GM12875 (cell line): ENCODE measurements around the gene BICD1.
"Not testable (repeated sequence)": the region's sequence is repeated elsewhere in the genome, so short reads cannot be mapped to it uniquely, and the experiment has no call there.

Experiments
- H3K4me3 ChIP-seq: one replicate; pipeline ENCODE4 v1.5.1; 2011; ENCODE audit warnings: low read depth, low read length, control low read depth
- TF ChIP-seq, protein P1 (sequence below): IDR thresholded peaks from 2 replicates; pipeline ENCODE4 v1.5.1; 2011; ENCODE audit warnings: low read depth, mild to moderate bottlenecking, control low read depth, inconsistent platforms, low read length, moderate library complexity, borderline replicate concordance; ENCODE audit not compliant: insufficient read depth

The BICD1 gene

DNA sequence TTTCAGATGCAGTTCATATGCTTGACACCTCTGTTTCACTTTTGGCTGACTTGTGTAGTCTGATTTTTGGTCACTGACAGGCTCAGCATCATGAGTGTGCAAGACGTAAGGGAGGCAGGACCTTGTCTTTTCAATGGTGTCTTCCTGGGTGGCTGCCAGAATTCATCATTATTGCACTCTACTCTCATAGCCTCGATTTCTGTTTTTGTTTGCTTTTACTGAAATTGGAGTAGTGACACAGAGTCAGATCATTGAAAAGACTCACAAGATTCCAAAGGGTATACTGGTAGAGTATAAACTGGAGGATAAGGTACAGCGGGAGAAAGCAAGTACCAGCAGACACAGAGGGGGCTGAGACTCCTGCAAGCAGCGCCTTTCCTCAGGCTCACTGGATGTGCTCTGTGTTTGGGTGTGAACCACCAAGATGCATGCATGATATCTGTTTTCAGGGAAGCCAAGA, 166.4 kb downstream of the BICD1 start:
- peak overlapping the region; percentile 11 for H3K4me3 ChIP-seq

DNA sequence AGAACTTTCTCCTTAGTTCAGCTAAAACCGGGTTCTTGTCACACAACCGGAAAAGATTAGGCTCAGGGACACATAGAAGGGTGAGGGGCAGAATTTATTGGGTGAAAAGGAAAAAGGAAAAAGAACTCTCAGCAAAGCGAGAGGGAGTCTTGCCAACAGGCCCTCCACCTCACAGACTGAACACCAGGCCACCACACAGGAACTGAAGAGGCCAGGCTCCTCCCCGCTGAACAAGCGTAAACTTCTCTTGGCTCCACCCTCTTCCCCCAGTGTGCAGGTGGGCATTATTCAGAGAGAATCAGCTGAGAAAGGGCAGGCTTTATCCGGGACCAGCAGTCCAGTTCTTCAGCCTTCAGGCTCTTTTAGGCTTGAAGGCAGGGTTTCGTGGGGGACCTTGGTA, 167.1 kb downstream of the BICD1 start:
- H3K4me3 ChIP-seq = peak overlapping the region; percentile 11
- TF ChIP-seq, protein P1, sequence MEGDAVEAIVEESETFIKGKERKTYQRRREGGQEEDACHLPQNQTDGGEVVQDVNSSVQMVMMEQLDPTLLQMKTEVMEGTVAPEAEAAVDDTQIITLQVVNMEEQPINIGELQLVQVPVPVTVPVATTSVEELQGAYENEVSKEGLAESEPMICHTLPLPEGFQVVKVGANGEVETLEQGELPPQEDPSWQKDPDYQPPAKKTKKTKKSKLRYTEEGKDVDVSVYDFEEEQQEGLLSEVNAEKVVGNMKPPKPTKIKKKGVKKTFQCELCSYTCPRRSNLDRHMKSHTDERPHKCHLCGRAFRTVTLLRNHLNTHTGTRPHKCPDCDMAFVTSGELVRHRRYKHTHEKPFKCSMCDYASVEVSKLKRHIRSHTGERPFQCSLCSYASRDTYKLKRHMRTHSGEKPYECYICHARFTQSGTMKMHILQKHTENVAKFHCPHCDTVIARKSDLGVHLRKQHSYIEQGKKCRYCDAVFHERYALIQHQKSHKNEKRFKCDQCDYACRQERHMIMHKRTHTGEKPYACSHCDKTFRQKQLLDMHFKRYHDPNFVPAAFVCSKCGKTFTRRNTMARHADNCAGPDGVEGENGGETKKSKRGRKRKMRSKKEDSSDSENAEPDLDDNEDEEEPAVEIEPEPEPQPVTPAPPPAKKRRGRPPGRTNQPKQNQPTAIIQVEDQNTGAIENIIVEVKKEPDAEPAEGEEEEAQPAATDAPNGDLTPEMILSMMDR = no peak

More for the DNA sequence above, 166.4 kb downstream of the BICD1 start:
- TF ChIP-seq, protein P1 = no peak

DNA sequence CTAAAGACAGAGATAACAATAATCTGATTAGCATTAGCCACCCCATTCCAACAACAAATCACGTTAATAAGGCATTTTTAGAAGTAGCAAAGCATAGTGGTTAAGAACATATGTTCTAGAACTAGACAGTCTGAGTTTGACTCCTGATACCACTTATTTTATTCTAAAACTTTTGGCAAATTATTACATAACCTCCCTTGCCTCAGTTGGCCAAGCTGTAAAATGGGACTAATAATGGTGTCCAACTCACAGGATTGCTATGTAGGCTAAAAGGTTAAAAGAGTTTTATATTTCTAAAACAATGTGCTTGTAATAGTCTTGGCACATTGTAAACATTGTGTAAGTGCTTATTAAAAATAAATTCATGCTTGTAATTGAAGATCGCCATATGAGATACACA, 168.0 kb downstream of the BICD1 start:
- H3K4me3 ChIP-seq = no peak overlapping the region
- TF ChIP-seq, protein P1 = no peak

DNA sequence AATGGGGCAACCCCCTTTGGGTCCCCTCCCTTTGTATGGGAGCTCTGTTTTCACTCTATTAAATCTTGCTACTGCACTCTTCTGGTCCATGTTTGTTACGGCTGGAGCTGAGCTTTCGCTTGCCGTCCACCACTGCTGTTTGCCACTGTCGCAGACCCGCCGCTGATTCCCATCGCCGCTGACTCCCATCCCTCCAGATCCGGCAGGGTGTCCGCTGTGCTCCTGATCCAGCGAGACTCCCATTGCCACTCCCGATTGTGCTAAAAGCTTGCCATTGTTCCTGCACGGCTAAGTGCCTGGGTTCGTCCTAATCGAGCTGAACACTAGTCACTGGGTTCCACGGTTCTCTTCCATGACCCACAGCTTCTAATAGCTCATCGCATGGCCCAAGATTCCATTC, 168.9 kb downstream of the BICD1 start:
- H3K4me3 ChIP-seq = not testable (repeated sequence)

DNA sequence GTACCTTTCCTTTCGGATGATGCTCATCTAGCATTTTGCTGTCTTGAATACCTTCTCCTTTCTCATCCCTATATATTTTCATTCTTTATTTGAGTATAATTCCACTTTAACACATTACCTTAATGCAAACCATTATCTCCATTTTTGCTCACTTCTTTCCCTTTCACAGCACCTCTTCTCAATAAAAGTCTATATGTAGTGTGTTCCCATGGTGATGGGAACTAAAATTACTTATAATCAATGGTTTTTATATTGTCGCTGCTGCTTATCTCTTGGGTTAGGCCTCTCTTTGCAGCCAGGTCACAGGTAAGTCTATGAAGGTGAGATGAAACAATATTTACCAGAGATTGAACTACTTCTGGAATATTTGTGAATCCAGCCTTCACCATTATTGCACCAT, 171.1 kb downstream of the BICD1 start:
- no peak overlapping the region for H3K4me3 ChIP-seq
- TF ChIP-seq, protein P1 = no peak

DNA sequence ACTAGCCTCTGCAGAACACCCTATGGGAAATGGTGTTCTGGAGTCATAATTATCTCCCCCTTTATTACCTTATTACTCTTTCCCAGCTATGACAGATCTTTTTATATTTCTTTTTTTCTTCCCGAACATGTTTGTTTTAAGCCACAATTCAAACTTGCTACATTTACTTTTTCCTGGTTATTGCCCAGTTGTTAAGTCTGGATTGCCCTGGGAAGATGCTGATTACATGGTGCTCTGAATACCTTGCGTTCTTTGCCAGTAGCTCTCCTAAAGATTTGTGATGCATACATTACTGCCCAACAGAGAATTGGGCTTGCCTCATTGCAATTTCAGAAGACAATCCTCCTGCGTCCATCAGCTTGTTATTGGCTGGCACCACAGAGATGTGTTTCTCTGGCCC, 174.5 kb downstream of the BICD1 start:
- TF ChIP-seq, protein P1 = no peak

DNA sequence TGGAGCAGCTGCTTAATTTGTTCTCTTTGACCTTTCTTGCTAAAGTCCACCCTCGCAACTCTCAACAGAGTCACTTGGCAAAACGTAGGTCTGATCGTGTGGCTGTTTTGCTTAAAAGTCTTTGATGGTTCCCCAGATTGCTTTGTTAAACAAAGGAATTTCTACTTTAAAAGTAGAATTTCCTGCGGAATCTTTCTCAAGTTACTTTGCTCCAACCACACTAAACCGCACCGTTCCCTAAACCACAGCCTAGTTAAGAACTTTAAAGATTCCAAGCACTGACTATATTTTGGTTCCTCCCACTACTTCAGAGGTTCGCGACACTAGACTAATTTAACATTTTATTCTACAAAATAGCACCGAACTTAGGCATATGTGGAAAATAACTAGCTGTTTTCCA, 177.9 kb downstream of the BICD1 start:
- TF ChIP-seq, protein P1 = no peak
- H3K4me3 ChIP-seq = no peak overlapping the region

More for the DNA sequence above, 174.5 kb downstream of the BICD1 start:
- H3K4me3 ChIP-seq = no peak overlapping the region

DNA sequence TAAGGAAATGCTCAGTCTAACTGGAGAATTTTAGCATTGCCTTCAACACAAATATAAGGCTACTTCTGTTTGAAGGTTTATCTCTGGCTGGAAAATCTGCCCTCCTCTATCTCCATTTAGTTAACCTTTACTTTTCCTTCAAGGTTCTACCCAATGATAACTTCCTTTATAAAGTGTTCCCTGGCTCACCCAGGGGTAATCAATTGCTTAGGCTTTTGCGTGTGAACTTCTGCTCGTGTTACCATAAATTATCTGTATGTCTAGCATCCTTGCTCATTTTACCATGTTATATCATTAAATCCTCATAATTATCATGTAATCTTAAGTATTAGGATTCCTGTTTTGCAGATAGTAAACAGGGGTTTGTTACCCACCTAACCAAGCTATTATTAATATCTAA, 178.4 kb downstream of the BICD1 start:
- TF ChIP-seq, protein P1 = no peak
- H3K4me3 ChIP-seq = no peak overlapping the region
